ENCODE measurements around the gene GNB1.

The GNB1 gene

GRCh38 chr1:1847061-1847850 is 43.6 kb downstream of the GNB1 start:
- no peak for TF ChIP-seq EZH2phosphoT487 (conservative IDR thresholded peaks at IDR 0.05; ENCODE audit: low read length)
- no peak for TF ChIP-seq CTCF (IDR thresholded peaks at IDR 0.05; ENCODE audit: insufficient read depth, low read length, poor library complexity, severe bottlenecking)
- Histone ChIP-seq H3K79me2 (ENCODE audit: insufficient read depth, low read length) (peaks cover 96% of the 10 kb centered on the region), H2AFZ (ENCODE audit: low read depth, low read length, severe bottlenecking) (no peak overlapping the region), H3K4me3 (ENCODE audit: insufficient read depth, low read length, poor library complexity, severe bottlenecking) (no peak overlapping the region), H3F3A (ENCODE audit: insufficient read depth) (peaks cover 64% of the 10 kb centered on the region), H4K20me1 (ENCODE audit: low read depth, low read length) (no peaks in the 10 kb centered on the region), H3K4me2 (ENCODE audit: low read depth, low read length, poor library complexity, severe bottlenecking) (no peak overlapping the region), H3K9ac (ENCODE audit: low read length) (no peak overlapping the region), H3K9me2 (replicated peaks; ENCODE audit: insufficient read depth, low read length) (no peaks in the 10 kb centered on the region), H3K36me3 (ENCODE audit: low read length) (peaks cover 4% of the 10 kb centered on the region; the same call in 1 of the 2 replicates), H3K27ac (ENCODE audit: low read depth, low read length) (peak overlapping the region; percentile 45), H3K9me3 (ENCODE audit: insufficient read depth, low read length) (no peaks in the 10 kb centered on the region), H3K27me3 (ENCODE audit: low read length) (no peaks in the 10 kb centered on the region)

GRCh38 chr1:1846386-1846918 is 44.4 kb downstream of the GNB1 start:
- peak overlapping the region; percentile 45 for H3K27ac ChIP-seq (ENCODE audit: low read depth, low read length)
- peaks cover 96% of the 10 kb centered on the region for H3K79me2 ChIP-seq (ENCODE audit: insufficient read depth, low read length)
- no peaks in the 10 kb centered on the region for H3K9me2 ChIP-seq (replicated peaks; ENCODE audit: insufficient read depth, low read length)
- H3F3A ChIP-seq (ENCODE audit: insufficient read depth) = peaks cover 71% of the 10 kb centered on the region
- H4K20me1 ChIP-seq (ENCODE audit: low read depth, low read length) = no peaks in the 10 kb centered on the region
- H3K9me3 ChIP-seq (ENCODE audit: insufficient read depth, low read length) = no peaks in the 10 kb centered on the region
- H3K27me3 ChIP-seq (ENCODE audit: low read length) = no peaks in the 10 kb centered on the region
- H3K36me3 ChIP-seq (ENCODE audit: low read length) = peaks cover 4% of the 10 kb centered on the region; the same call in 1 of the 2 replicates
- no peak overlapping the region for H3K4me2 ChIP-seq (ENCODE audit: low read depth, low read length, poor library complexity, severe bottlenecking)
- no peak overlapping the region for H2AFZ ChIP-seq (ENCODE audit: low read depth, low read length, severe bottlenecking)
- H3K9ac ChIP-seq (ENCODE audit: low read length) = no peak overlapping the region
- H3K4me3 ChIP-seq (ENCODE audit: insufficient read depth, low read length, poor library complexity, severe bottlenecking) = no peak overlapping the region
- TF ChIP-seq CTCF (IDR thresholded peaks at IDR 0.05; ENCODE audit: insufficient read depth, low read length, poor library complexity, severe bottlenecking) (no peak), EZH2phosphoT487 (conservative IDR thresholded peaks at IDR 0.05; ENCODE audit: low read length) (no peak)

- Histone ChIP-seq H3K4me2 (ENCODE audit: low read depth, low read length, poor library complexity, severe bottlenecking) (peak overlapping the region; percentile 89), H3K9ac (ENCODE audit: low read length) (peak overlapping the region; percentile 56), H3K4me3 (ENCODE audit: insufficient read depth, low read length, poor library complexity, severe bottlenecking) (peak overlapping the region; percentile 20), H3K36me3 (ENCODE audit: low read length) (no peaks in the 10 kb centered on the region), H3K9me3 (ENCODE audit: insufficient read depth, low read length) (no peaks in the 10 kb centered on the region), H3K27me3 (ENCODE audit: low read length) (no peaks in the 10 kb centered on the region), H2AFZ (ENCODE audit: low read depth, low read length, severe bottlenecking) (no peak overlapping the region), H3K27ac (ENCODE audit: low read depth, low read length) (peak overlapping the region; percentile 92), H3F3A (ENCODE audit: insufficient read depth) (peaks cover 79% of the 10 kb centered on the region), H3K9me2 (replicated peaks; ENCODE audit: insufficient read depth, low read length) (no peaks in the 10 kb centered on the region), H4K20me1 (ENCODE audit: low read depth, low read length) (no peaks in the 10 kb centered on the region), H3K79me2 (ENCODE audit: insufficient read depth, low read length) (peaks cover 90% of the 10 kb centered on the region)
- TF ChIP-seq CTCF (IDR thresholded peaks at IDR 0.05; ENCODE audit: insufficient read depth, low read length, poor library complexity, severe bottlenecking) (no peak), EZH2phosphoT487 (conservative IDR thresholded peaks at IDR 0.05; ENCODE audit: low read length) (no peak)
Measured at GRCh38 chr1:1842360-1843146, 48.3 kb downstream of the GNB1 start.

Measured in SU-DHL-6 (cell line).